Skeletal muscle satellite cell (primary cell): ENCODE results near the gene LHFPL2.

Experiments
- H3K27me3 ChIP-seq: 2 replicates; pipeline ENCODE4 v1.7.0; 2013; ENCODE audit warnings: low read length; ENCODE audit not compliant: control insufficient read depth, insufficient read depth
- H3K36me3 ChIP-seq: 2 replicates; pipeline ENCODE4 v1.7.0; 2013; ENCODE audit warnings: mild to moderate bottlenecking, control low read depth, low read length; ENCODE audit not compliant: insufficient read depth
- H3K4me1 ChIP-seq: 2 replicates; pipeline ENCODE4 v1.7.0; 2013; ENCODE audit warnings: low read length; ENCODE audit not compliant: control insufficient read depth, insufficient read depth
- H3K4me2 ChIP-seq: 2 replicates; pipeline ENCODE4 v1.7.0; 2013; ENCODE audit warnings: mild to moderate bottlenecking, low read length
- H3K4me3 ChIP-seq: 2 replicates; pipeline ENCODE4 v1.7.0; 2013; ENCODE audit warnings: low read length
- H3K9ac ChIP-seq: 2 replicates; pipeline ENCODE4 v1.7.0; 2013; ENCODE audit warnings: mild to moderate bottlenecking, low read depth, low read length, moderate library complexity
- H3K9me3 ChIP-seq: replicated peaks from 2 replicates; pipeline ENCODE4 v1.7.0; 2013; ENCODE audit warnings: mild to moderate bottlenecking, control low read depth, low read length

The LHFPL2 gene

GRCh38 chr5:78650531-78650930 lies 2.0 kb upstream of the LHFPL2 start:
- H3K36me3 ChIP-seq = no peaks in the 10 kb centered on the region
- no peak overlapping the region for H3K9ac ChIP-seq
- H3K4me1 ChIP-seq = peaks cover 31% of the 10 kb centered on the region
- H3K9me3 ChIP-seq = no peaks in the 10 kb centered on the region
- H3K27me3 ChIP-seq = no peaks in the 10 kb centered on the region
- no peak overlapping the region for H3K4me2 ChIP-seq
- no peak overlapping the region for H3K4me3 ChIP-seq

DNA sequence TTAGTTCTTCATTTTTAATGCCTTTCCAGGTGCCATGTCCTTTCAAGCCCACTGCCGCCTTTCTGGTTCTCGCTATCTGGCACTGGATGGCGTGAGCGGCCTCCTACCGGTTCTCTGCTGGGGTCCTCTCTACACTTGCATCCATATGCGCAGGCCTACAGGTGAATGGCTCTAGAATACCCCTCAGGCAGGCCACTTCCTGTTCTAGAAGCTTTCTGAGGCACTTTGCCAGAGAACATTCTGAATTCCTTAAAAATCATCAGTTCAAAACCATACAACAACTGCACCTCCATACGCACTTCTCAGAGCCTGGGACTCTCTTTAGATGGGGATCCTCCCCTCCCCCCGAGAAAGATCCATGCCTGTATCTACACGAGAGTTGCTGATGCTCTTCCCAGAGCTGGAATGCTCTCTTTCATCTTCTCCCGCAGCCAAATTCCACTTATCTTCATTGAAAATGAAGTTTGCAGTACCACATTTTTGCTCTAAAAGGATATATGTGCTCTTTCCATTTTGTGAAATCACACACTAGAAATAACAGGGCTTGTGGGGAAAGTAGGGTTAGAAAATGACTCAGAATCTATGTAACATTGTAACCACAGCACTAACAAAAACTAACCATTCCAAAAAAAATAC lies 1.4 kb upstream of the LHFPL2 start:
- H3K27me3 ChIP-seq = no peaks in the 10 kb centered on the region
- H3K36me3 ChIP-seq = no peaks in the 10 kb centered on the region
- H3K4me3 ChIP-seq = no peak overlapping the region
- H3K4me1 ChIP-seq = peaks cover 36% of the 10 kb centered on the region
- no peaks in the 10 kb centered on the region for H3K9me3 ChIP-seq
- H3K9ac ChIP-seq = no peak overlapping the region
- peak overlapping the region; percentile 26 for H3K4me2 ChIP-seq

GRCh38 chr5:78649211-78649695 lies 681 bp upstream of the LHFPL2 start:
- Histone ChIP-seq H3K9me3 (no peaks in the 10 kb centered on the region), H3K4me1 (peaks cover 38% of the 10 kb centered on the region), H3K4me3 (peak overlapping the region; percentile 86), H3K4me2 (peak overlapping the region; percentile 84), H3K36me3 (no peaks in the 10 kb centered on the region), H3K27me3 (no peaks in the 10 kb centered on the region), H3K9ac (peak overlapping the region; percentile 96)

DNA sequence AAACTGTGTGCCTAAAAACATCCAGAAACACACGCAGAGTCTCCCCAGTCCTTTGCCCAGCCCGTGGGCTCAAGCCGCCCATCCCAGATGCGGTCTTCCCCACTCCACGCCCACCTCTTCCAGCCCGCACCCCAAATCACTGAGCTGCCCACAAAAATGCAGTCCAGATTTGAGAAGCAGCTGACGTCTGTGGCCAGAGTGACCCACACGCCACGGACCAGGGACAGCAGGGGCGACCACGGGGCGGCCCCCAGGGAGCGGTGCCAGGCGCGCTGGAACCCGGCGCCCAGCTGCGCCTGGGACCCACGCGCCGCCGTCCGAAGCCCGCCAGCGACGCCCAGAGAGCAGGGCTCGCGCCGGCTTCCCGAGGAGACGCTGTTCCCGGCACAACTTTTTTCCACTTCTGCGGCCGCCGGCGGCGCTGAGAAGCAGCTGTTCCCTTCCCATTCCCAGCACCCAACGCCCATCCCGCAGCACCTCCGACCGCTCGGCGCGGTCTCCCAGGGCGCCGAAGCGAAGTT lies 674 bp downstream of the LHFPL2 start:
- no peaks in the 10 kb centered on the region for H3K9me3 ChIP-seq
- peaks cover 1% of the 10 kb centered on the region for H3K36me3 ChIP-seq
- peak overlapping the region; percentile 86 for H3K4me3 ChIP-seq

GRCh38 chr5:78647351-78647818 lies 1.2 kb downstream of the LHFPL2 start:
- peaks cover 38% of the 10 kb centered on the region for H3K4me1 ChIP-seq
- H3K9ac ChIP-seq = peak overlapping the region; percentile 96
- H3K9me3 ChIP-seq = no peaks in the 10 kb centered on the region
- H3K4me2 ChIP-seq = peak overlapping the region; percentile 84
- H3K4me3 ChIP-seq = peak overlapping the region; percentile 86
- H3K27me3 ChIP-seq = no peaks in the 10 kb centered on the region
- peaks cover 5% of the 10 kb centered on the region for H3K36me3 ChIP-seq

More for the DNA sequence above, 674 bp downstream of the LHFPL2 start:
- peaks cover 38% of the 10 kb centered on the region for H3K4me1 ChIP-seq
- H3K9ac ChIP-seq = peak overlapping the region; percentile 96
- no peaks in the 10 kb centered on the region for H3K27me3 ChIP-seq
- peak overlapping the region; percentile 84 for H3K4me2 ChIP-seq

DNA sequence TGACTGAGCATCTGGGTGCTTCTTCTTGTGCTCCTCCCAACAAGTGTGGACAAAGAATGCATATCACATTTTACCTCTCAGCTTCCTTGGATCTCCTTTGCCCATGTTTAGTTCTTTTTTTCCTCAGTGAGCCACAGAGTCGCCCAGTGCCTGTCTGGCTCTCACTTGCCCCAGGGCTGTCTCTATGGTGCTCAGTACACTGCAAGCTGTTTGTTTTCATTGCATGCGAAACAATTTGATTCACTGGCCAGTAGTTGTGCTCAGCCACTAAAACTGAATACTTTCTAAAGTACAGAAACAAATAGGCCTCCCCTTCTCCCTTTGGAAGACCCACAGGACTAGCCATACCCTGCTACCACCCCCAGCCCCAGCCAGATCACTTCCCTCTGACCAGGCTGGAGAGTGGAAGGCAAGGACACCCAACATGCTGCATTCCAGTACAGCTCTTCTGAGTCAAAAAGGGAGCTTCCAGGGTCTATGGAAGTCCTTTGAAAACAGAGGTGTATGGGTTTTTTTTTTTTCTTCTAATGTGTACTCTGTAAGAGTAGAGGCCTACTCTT lies 3.8 kb downstream of the LHFPL2 start:
- Histone ChIP-seq H3K4me1 (peaks cover 42% of the 10 kb centered on the region), H3K27me3 (no peaks in the 10 kb centered on the region), H3K4me3 (no peak overlapping the region), H3K36me3 (peaks cover 5% of the 10 kb centered on the region), H3K4me2 (peak overlapping the region; percentile 9), H3K9ac (no peak overlapping the region), H3K9me3 (no peaks in the 10 kb centered on the region)

- H3K36me3 ChIP-seq = peaks cover 5% of the 10 kb centered on the region
- peaks cover 42% of the 10 kb centered on the region for H3K4me1 ChIP-seq
- H3K4me3 ChIP-seq = no peak overlapping the region
- no peak overlapping the region for H3K4me2 ChIP-seq
- no peaks in the 10 kb centered on the region for H3K27me3 ChIP-seq
- no peak overlapping the region for H3K9ac ChIP-seq
- no peaks in the 10 kb centered on the region for H3K9me3 ChIP-seq
Observed at GRCh38 chr5:78644129-78644528, 4.4 kb downstream of the LHFPL2 start.

GRCh38 chr5:78642701-78643100 lies 5.9 kb downstream of the LHFPL2 start:
- Histone ChIP-seq H3K27me3 (no peaks in the 10 kb centered on the region), H3K9ac (no peak overlapping the region), H3K36me3 (peaks cover 5% of the 10 kb centered on the region), H3K4me1 (peaks cover 50% of the 10 kb centered on the region), H3K9me3 (no peaks in the 10 kb centered on the region), H3K4me2 (no peak overlapping the region), H3K4me3 (no peak overlapping the region)

DNA sequence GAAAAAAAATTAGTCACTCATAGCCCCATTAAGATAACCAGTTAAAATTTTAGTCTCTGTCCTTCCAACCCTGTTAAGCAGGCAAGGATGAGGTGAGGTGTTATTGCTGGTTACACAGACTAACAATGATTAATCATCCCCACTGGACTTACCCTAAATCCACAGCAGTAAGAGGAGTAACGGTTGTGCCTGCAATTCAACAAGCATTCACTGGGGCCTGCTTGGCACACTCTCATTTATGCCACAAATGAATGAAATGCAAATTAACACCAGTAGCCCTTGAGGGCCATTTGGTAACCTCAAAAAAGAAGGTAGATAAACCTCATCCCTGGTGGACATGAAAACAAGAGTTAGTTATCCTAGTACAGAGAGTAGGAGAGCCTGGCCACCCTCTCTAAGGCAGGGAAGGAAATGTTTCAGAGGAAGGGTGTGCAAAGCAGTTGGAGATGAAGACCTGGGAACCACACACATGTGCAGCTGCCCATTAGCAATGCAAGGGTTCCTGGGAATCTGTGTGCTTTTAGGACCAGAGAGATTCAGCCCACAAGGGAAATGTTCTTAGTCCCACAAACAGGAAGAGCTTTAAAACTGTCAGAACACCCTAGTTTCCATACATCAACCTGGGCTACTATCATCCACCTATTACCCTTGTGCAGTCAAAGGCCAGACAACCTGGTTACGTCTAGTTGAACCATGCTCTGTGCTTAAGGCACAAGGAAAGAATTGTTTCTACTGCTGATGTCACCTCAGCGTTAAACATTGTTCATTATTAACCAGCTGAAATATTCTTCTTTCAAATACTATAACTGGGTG lies 7.7 kb downstream of the LHFPL2 start:
- Histone ChIP-seq H3K36me3 (peaks cover 5% of the 10 kb centered on the region), H3K4me3 (no peak overlapping the region), H3K4me1 (peaks cover 42% of the 10 kb centered on the region), H3K4me2 (peak overlapping the region; percentile 24), H3K9ac (no peak overlapping the region), H3K27me3 (no peaks in the 10 kb centered on the region), H3K9me3 (no peaks in the 10 kb centered on the region)

DNA sequence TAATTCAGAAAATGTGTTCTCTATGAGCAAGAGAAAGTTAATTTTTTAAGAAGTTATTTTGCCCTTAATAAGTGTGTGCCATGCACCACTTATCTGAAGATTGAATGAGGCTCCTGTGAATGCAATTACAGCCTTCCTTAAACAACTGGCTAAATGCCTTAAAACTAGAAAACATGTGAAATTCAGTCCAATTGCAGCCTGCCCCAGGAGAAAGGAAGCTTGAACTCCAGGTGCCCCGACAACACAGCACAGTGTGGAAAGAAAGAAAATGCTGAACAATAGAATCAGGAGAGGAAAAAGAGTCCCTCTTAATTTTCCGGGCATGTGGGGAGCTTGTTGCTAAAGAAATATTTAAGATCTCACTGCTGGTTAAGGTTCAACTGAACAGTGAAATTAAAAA lies 8.8 kb downstream of the LHFPL2 start:
- Histone ChIP-seq H3K9ac (peak overlapping the region; percentile 9), H3K4me2 (peak overlapping the region; percentile 51), H3K9me3 (no peaks in the 10 kb centered on the region), H3K36me3 (peaks cover 5% of the 10 kb centered on the region), H3K4me1 (peaks cover 37% of the 10 kb centered on the region), H3K4me3 (no peak overlapping the region), H3K27me3 (no peaks in the 10 kb centered on the region)

DNA sequence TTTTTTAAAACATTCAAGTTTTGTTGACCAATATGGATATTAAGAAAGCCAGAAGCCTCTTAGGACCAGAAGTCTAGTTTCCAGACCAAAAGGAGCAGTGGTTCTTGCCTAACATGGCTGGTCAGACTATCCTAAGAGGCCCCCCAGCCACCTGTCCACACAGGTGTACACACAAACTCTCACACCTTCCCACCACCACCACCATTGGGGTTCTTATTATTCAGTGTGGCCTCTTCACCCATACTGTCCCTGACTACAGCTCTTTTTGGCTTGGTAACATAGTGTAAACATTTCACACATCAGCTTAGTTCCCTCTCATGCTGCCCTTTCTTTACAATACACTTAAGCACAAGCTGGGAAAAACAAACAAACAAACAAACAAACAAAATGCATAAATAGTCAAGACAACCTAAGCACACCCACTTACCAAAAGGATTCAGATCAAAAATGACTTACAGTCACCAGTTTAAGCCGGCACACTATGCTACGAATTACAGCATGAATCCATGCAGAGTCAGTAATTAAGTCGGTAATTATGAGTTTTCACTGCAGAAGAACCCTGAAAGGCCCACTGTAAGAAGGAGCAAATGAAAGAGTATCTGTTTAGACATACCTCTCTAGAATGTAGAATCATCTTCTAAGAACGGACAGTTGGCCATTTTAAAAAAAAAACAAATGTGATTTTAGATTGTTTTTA lies 9.5 kb downstream of the LHFPL2 start:
- Histone ChIP-seq H3K9me3 (no peaks in the 10 kb centered on the region), H3K36me3 (peaks cover 5% of the 10 kb centered on the region), H3K4me1 (peaks cover 43% of the 10 kb centered on the region), H3K9ac (peak overlapping the region; percentile 12), H3K4me3 (peak overlapping the region; percentile 32), H3K4me2 (peak overlapping the region; percentile 51), H3K27me3 (no peaks in the 10 kb centered on the region)
